ENCODE data around the gene RAP1GDS1.
"Not testable (repeated sequence)": the region's sequence is repeated elsewhere in the genome, so short reads cannot be mapped to it uniquely, and the experiment has no call there.

The RAP1GDS1 gene

DNA sequence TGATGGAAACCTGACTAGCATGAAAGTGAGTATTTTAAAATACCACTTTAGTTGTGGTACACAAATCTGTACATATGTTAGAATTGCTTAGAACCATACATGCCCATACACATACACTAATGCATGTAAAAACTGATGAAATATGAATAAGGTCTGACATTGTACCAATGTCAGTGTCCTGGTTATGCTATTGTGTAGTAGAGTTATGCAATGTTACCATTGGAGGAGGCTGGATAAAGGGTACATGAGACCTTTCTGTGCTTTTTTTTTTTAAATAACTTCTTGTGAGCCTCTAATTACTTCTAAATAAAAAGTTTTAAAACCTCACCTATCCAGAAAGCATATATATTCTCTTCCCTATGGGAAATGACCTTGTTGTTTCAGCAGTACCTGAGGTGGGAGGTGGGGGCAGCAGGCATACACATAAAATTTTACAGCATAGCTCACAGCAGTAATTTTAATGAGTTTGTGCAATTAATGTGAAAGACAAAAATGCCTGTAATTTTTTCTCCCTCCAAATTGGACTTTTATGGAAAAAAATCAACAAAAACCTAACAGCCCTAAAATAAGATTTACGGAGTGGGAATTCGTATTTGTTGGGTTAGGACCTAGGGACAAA lies 97.6 kb downstream of the RAP1GDS1 start:
- no peak for DNase-seq

DNA sequence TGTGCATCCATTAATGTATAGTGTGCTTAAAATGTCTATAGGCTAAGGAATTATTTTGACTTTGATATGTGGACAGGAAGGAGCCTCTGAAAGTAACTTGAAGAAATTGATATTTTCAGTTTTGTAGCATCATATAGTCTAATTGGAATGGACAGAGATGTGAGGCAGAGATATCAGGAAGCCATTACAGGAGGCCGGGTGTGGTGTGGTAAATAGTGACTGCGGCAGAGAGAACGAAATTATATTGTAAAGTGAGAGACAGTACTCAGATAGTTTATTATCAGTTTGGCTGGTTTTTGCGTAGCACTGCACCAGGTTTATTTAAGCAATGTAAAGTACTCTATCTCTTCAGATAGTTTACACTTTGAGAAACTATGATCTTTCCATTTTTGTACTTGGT lies 98.5 kb downstream of the RAP1GDS1 start:
- no peak for DNase-seq

DNA sequence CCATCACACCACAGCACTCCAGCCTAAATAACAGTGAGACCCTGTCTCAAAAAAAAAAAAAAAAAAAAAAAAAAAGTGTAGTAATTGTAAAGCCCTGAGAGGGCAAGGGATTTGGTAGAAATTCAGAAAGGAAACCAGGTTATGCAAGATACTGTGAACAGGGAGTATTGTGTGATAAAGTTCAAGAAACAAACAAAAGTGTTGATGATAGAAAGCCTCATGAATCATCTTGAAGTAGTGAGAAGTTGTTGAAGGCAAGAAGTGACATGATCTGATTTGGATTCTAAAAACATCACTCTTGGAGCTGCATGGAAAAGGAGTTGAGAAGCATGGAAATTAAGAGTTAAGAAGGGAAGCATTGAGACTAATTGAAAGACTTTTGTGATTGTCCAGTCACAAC lies 102.2 kb downstream of the RAP1GDS1 start:
- no peak for DNase-seq

DNA sequence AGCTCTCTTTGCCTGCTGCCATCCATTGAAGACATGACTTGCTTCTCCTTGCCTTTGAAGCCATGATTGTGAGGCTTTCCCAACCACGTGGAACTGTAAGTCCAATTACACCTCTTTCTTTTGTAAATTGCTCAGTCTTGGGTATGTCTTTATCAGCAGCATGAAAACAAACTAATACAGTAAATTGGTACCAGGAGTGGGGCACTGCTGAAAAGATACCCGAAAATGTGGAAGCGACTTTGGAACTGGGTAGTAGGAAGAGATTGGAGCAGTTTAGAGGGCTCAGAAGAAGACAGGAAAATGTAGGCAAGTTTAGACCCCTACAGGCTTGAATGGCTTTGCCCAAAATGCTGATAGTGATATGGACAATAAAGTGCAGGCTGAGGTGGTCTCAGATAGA lies 105.1 kb downstream of the RAP1GDS1 start:
- DNase-seq: not testable (repeated sequence)

DNA sequence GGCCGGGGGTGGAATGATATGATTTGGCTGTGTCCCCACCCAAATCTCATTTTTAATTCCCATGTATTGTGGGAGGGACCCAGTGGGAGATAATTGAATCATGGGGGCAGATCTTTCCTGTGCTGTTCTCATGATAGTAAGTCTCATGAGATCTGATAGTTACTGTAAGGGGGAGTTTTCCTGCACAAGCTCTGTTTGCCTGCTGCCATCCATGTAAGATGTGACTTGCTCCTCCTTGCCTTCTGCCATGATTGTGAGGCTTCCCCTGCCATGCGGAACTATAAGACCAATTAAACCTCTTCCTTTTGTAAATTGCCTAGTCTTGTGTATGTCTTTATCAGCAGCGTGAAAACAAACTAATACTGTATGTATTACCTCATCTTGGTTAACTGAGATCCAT lies 106.8 kb downstream of the RAP1GDS1 start:
- DNase-seq: not testable (repeated sequence)

DNA sequence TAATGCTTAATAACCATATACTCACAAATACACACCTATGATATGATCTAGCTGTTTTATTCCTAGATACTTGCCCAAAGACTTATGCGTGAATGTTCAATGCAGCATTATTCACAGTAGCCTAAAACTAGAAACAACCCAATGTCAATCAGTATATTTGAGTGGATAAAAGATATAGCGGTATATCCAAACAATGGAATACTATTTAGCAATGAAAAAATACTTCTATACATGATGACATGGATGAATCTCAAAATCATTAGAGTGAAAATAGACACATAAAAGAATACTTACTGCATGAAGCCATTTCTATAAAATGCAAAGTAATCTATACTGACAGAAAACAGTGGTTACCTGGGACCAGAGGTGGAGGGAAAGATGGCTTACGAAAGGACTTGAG lies 108.1 kb downstream of the RAP1GDS1 start:
- DNase-seq: no peak

DNA sequence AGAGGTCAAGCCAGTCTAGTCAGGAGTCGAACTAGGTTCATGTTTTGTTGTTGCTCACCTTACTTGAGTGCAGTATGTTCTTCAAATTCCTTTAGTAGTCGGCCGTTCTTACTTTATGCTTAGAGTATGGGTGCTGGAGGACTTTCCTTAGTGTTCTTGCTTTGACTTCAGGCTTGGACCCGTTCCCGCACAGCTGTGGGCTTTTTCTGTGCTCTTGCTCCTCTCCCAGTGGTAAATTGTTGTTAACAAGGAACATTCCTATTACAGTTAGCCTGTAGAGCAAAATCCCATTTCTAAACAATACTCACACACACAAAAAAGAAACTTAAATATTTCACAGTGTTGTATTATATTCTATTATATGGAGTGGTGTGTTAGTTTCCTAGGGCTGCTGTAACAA lies 113.5 kb downstream of the RAP1GDS1 start:
- no peak for DNase-seq

DNA sequence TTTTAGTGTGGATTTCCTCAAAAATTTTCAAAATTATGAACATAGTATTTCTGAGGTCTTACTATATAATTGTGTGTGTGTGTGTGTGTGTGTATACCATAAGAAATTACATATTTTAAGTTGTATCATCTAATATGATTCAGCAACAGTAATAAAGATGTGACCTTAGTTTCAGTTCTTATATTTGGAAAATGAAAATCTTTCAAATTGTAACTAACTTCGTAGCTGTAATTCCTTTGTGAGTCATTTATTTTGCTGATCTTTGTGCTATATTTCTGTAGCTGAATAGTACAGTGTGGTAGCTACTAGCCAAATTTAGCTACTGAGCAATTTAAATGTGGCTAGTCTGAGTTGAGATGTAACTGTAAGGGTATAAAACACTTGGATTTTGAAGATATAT lies 116.4 kb downstream of the RAP1GDS1 start:
- no peak for DNase-seq

DNA sequence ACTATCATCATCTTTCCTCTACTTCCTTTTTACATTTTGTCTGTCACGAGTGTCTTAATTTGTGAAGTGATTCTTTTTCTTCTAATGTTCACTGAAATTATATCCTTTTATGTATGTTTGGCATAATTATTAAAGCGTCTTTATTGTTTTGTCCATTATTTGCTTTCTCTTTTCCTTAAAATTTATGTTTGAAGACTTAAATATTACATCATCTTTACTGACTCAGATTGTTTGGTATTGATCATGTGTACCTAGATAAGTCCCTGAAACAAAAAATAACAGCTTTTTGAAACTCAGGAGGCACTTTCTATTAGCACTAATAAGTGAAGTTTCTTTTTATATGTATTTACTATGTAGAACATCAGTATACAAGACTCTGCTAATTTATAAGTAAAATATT lies 120.1 kb downstream of the RAP1GDS1 start:
- DNase-seq: no peak

DNA sequence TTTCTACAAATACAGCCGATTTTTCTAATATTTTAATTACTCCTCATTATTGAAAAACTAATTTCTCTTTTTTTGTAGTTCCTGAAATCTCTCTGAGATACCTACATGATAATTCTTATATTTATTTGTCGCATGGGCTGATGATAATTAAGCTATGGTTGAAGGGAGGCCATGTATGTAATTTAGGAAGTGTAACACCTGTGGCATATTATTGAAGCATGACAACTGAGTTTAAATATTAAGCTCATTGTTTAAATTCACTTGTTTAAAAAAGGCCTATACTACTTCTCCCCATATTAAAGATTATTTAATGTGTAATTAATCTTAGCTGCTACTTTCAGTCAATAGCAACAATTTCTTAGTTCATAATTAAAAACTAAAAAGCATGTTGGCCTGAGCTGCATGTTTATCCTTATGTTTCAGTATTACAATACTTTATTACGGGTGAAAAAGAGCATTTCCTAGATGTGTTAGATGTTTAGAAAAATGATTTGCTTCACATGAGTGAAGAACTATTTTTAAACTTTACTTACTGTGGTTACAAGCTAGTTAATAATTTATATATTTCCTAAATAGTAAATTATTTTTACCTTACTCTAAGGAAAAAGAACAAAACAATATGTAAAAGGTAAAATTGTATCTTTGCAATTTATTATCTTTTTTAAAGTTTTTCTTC lies 122.4 kb downstream of the RAP1GDS1 start:
- no peak for DNase-seq

DNA sequence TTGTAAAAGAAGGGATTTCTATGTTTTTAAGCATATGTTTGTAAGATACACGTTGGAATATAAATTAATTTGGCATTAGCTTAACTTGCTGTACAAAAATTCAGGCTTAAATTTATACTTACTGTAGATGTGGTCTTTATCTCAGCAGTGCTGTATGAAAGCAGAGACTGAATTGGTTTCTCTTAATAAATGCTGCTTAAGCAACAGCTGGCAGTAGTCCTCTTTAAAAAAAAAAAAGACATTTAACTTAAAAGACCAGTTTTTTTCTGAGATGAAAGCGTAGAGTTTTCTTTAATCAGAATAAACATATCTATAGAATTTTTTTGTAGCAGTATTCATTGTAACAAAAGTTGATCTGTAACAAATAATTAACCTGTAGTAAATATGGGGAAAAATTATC lies 124.6 kb downstream of the RAP1GDS1 start:
- no peak for DNase-seq

DNA sequence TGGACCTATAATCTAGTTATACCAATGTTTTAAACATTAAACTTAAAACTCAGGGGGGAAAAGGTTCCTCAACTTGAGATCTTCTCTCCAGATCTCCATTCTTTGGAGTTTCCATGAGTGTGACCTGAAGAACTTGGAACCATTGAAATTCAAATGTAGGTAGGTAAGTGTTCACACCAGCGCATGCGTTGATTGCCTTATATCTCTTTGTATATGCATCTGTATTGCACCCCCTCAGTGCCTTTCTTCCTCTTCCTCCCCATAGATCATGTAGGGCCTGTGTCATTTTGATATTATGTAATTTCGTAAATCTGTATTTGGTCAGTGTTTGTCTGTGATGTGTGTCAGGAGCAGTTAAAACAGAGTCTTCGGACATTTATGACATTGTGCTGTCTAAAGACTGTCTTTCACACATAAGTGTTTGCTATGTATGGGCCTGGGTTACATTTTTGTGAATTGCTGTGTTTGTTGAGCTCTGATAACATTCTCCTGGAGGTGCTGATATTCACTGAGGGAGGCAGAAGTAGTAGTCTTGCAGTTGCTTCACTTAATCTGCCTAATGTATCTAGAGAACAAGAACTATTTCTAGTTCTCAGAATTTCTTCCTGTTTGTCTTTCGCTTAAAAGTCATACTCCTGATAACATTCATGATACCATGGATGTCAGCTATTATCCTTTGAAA lies 126.3 kb downstream of the RAP1GDS1 start:
- no peak for DNase-seq

DNA sequence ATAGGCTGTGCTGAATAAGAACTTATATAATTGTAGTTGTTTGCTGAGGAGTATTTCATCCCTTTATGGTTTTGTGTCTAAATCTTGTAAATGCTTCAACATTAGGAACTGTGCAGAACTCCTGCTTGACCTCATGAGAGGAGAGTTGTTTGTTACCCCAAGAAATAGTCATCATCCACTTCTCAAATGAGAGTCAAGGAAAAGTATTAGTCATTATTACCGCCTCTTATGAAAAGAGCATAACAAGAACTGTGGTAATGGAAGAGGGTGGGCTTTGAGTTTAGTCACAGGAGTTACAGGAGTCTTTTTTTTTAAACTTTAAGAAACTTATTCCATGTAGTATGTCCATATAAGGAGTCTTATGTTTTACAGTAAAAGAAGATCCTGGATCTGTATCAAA lies 132.9 kb downstream of the RAP1GDS1 start:
- DNase-seq: no peak

DNA sequence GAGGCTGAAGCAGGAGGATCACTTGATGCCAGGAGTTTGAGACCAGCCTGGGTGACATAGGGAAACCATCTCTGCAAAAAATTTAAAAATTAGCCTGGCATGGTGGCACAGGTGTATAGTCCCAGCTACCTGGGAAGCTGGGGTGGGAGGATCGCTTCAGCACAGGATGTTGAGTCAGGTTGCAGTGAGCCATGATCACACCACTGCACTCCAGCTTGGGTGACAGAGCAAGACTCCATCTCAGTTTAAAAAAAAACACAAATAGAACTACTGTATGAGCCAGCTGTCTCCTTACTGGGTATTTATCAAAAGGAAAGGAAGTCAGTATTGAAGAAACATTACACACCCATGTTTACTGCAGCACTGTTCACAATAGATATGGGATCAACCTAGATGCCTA lies 138.7 kb downstream of the RAP1GDS1 start:
- DNase-seq: no peak

DNA sequence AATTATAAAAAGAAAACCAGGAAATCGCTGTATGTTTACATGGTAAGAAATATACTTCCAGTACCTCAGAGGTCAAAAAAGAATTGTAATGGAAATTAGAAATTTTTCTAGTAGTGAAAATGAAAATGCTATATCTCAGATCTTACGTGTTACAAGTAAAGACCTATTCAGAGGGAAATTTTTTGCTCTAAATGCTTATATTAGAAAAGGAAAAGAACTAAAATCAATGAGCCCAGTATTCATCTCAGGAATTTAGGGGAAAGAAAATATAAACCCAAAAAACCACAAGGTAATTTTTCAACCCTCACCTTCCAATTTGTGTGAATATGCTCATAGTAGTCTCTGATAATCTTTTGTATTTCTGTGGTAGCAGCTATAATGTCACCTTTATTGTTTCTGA lies 145.6 kb downstream of the RAP1GDS1 start:
- no peak for DNase-seq

DNA sequence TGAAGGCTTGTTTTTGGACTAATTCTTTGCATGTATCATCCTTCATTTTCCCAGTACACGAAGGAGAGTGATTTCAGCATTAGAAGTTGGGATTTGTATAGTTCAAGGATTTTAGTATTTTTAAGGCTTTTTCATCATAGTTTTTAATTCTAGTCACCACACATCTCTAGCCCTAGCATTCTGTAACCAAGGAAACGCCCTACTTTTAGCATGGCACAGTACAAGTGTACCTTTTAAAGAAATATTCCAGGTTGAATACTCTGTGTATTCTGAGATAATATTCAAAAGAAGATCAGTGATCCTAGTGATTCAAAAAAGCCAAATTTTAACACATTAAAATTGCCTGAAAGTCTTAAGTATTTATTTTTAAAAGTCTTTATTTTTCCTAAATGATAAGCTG lies 150.5 kb downstream of the RAP1GDS1 start:
- DNase-seq: no peak

DNA sequence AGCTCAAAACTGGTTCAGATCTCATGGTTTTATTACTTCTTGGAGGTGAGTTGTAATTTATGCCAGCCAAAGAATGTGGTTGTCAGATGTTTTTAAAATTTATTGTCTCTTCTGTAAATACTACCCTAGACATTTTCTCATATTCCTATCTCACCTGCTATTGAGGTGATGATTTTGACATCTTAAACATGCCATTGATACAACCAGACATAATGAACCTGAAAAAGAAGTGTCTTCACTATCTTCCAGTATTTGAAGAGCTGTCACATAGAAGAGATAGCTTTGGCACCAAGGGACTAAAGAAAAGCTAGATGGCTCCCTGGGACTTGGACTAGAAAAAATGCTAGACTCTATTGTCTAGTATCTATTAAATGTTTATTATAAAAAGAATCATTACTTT lies 155.7 kb downstream of the RAP1GDS1 start:
- no peak for DNase-seq

DNA sequence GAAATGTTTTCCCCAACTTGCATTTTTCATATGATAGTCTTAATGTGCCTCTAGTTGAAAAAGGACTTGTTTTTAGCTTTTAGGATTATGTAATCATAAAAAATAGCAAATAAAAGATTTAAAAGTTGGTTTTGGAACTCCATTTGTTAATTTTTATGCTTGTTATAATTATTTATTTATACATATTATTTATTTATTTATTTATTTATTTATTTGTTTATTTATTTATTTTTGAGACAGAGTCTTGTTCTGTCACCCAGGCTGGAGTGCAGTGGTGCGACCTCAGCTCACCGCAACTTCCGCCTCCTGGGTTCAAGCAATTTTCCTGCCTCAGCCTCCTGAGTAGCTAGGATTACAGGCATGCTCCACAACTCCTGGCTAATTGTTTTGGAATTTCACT lies 159.0 kb downstream of the RAP1GDS1 start:
- DNase-seq: not testable (repeated sequence)

DNA sequence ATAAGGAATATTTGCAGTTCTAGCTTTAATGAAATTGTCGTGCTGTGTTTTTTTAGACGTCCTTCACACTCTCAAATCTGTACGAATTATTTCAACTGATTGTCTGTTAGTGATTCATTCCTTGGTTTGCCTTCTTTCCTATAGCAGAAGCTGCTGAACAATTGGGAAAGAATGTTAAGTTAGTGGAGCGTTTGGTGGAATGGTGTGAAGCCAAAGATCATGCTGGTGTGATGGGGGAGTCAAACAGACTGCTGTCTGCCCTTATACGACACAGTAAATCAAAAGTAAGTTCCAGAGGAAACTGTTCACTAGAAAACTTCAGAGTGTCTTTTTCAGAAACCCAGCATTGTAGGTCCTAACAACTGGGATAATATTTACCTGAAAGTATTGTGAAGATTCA lies 159.9 kb downstream of the RAP1GDS1 start:
- DNase-seq: no peak

DNA sequence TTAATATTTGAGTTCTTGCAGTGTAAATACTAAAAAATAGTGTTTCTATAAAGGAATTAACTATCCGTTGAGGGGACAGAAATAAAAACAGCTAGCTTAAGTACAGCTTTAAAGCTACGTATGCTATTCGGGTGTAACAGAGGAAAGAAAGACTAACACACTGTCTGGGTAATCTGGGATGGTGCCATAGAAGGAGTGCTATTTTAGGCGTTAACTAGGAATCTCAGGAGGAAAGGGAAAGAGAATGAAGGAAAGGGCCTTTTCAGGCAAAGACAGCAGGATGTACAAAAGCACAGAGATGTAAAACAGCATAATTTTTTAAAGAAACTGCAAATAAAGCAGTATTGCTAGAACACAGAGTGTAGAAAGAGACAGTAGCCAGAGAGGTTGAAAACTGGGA lies 161.8 kb downstream of the RAP1GDS1 start:
- DNase-seq: no peak

DNA sequence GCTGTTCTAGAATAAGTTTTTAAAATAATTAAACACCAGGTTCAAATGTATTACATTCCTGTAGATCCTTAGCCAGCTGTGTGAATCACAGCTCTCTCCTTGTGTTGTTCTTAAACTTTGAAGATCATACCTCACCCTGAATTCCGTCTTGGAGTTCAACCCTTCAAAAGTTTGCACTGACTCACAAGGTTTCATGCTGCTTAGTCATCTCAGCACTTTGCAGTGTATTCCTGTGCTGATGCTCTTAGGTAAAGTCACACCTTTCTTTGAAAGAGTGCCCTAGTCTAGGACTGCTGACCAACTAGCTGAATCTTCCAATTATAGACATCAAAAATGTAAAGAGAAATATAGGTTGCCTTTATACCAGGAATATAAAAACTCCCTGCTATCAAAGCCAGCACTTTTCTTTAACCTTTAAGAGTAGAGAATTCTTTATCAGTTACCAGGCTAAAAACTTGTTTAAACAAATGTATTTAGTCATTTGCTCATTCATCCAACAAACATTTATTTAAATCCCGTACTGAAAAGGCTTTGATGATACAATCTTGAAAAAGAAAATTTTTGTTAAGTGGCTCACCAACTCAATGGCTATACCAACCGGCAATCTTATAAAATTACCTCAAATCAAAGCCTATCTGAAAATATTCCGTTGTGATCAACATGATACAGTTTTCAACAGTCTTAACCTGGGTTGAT lies 169.7 kb downstream of the RAP1GDS1 start:
- no peak for DNase-seq

DNA sequence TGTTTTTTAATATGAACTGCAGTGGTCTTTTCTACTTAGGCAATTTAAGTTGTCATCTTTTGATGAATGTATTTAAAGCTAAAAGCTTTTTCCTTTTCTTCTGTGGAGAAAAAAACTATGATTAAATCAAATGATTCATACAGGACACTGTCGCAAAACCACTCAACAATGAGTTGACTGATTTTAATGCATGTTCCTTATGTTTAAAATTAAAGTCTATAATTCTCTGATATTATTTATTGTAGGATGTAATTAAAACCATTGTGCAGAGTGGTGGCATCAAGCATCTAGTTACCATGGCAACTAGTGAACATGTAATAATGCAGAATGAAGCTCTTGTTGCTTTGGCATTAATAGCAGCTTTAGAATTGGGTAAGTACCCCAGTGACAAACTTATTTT lies 172.5 kb downstream of the RAP1GDS1 start:
- DNase-seq: no peak

DNA sequence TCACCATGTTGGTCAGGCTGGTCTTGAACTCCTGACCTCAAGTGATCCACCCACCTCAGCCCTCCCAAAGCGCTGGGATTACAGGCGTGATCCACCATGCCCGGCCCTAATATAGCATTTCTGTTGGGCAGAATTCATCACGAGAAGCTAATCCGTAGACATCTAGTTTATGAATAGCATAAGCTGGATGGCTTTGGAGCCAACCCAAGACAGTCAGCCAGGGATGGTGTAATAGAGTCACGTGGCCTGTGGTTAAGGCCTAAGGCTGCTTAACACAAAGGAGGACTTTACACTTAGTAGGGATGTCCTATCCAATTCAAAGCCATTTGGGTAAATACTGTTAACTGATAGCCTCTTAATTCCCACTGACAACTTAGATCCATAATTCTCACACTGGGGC lies 173.6 kb downstream of the RAP1GDS1 start:
- no peak for DNase-seq

DNA sequence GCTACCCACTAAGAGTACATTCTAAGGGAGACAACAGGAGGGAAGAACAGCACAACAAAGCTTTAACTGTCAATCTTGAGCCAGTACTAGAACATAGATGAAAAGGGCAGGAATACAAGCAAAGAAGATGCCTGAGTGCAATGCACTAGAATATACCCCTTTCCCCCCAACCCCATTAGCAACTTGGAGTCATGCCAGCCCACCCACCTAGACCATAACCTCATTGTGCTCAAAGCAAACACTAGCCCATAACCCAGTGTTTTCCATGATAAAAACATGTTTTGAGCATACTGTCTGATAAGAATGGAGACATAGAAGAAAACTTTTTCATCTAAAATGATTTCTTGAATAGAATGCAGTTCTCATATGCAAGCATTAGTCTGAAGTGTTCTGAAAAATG lies 183.2 kb downstream of the RAP1GDS1 start:
- no peak for DNase-seq

Data from NCI-H446 treated with DMSO at 0.1 percent for 48 hours (cell line).